ENCODE measurements around the gene LMLN. TPM values are rescaled to one million over a fixed set of nuclear protein-coding genes. Genes with fewer than 3 reads are reported as not detected.

LMLN gene
- total and polyA plus RNA-seq, 8 donors = 9.0 to 12.2 (median 10.0) TPM

- Histone ChIP-seq H3K4me3 (no peak overlapping the region), H3K9me3 (no peaks in the 10 kb centered on the region), H3K4me1 (no peaks in the 10 kb centered on the region), H3K36me3 (no peaks in the 10 kb centered on the region), H3K27me3 (peaks cover 9 to 11% of the 10 kb centered on the region in 2 donors), H3K27ac (no peak overlapping the region)
- intact Hi-C loops (cut with DNase I) = no loop called here
- ATAC-seq = no peak
- no peak for DNase-seq
- TF ChIP-seq CTCF (IDR thresholded peaks at IDR 0.05) = no peak
These were observed 102.0 kb downstream of the LMLN start for GRCh38 chr3:198062068-198062465.

GRCh38 chr3:198064420-198064819 lies 104.4 kb downstream of the LMLN start:
- intact Hi-C loops (cut with DNase I) = no loop called here
- Histone ChIP-seq H3K36me3 (no peaks in the 10 kb centered on the region), H3K27me3 (peaks cover 9 to 11% of the 10 kb centered on the region in 2 donors), H3K4me1 (no peaks in the 10 kb centered on the region), H3K4me3 (no peak overlapping the region), H3K9me3 (no peaks in the 10 kb centered on the region), H3K27ac (no peak overlapping the region)
- no peak for TF ChIP-seq CTCF (IDR thresholded peaks at IDR 0.05)
- DNase-seq (no peak), ATAC-seq (no peak)

GRCh38 chr3:198065897-198066296 lies 105.9 kb downstream of the LMLN start:
- intact Hi-C loops (cut with DNase I) = no loop called here
- TF ChIP-seq CTCF (IDR thresholded peaks at IDR 0.05) = no peak

GRCh38 chr3:198067416-198067815 lies 107.4 kb downstream of the LMLN start:
- ATAC-seq = no peak
- H3K4me1 ChIP-seq = no peaks in the 10 kb centered on the region
- TF ChIP-seq CTCF (IDR thresholded peaks at IDR 0.05) = no peak
- H3K36me3 ChIP-seq = no peaks in the 10 kb centered on the region
- peaks cover under 1 to 9% of the 10 kb centered on the region in 2 donors for H3K27me3 ChIP-seq
- intact Hi-C loops (cut with DNase I) = no loop called here
- H3K9me3 ChIP-seq = no peaks in the 10 kb centered on the region
- H3K27ac ChIP-seq = no peak overlapping the region
- DNase-seq = no peak
- H3K4me3 ChIP-seq = no peak overlapping the region

More at GRCh38 chr3:198065897-198066296, 105.9 kb downstream of the LMLN start:
- no peak for ATAC-seq
- H3K9me3 ChIP-seq = no peaks in the 10 kb centered on the region
- H3K36me3 ChIP-seq = no peaks in the 10 kb centered on the region
- no peak overlapping the region for H3K4me3 ChIP-seq
- no peak for DNase-seq
- no peaks in the 10 kb centered on the region for H3K4me1 ChIP-seq
- H3K27me3 ChIP-seq = peaks cover 0 to 10% of the 10 kb centered on the region in 2 donors
- no peak overlapping the region for H3K27ac ChIP-seq

- H3K27ac ChIP-seq = no peak overlapping the region
- H3K4me1 ChIP-seq = no peaks in the 10 kb centered on the region
- H3K9me3 ChIP-seq = no peaks in the 10 kb centered on the region
- intact Hi-C loops (cut with DNase I) = no loop called here
- H3K4me3 ChIP-seq = no peak overlapping the region
- DNase-seq = no peak
- TF ChIP-seq CTCF (IDR thresholded peaks at IDR 0.05) = no peak
- peaks cover 27 to 35% of the 10 kb centered on the region in 2 donors for H3K27me3 ChIP-seq
- no peak for ATAC-seq
- no peaks in the 10 kb centered on the region for H3K36me3 ChIP-seq
These were observed 110.9 kb downstream of the LMLN start for GRCh38 chr3:198070871-198071270.

Data from left lung (tissue), 10 donors.